Stimulated activated naive CD8-positive, alpha-beta T cell treated with anti-CD3 and anti-CD28 coated beads, Interleukin-15, amount 100 ng/mL, for 72 hours (primary cell): ENCODE data around the gene RNF2.
"Not testable (repeated sequence)": the region's sequence is repeated elsewhere in the genome, so short reads cannot be mapped to it uniquely, and the experiment has no call there.

Experiments used
- ATAC-seq: fragments of 150-1000 bp; cut with Tn5 transposase; 2 replicates; pipeline ENCODE4 v1.10.0; 2021; ENCODE audit warnings: mild to moderate bottlenecking, moderate library complexity
- DNase-seq, 2 donors: peaks; one replicate each; pipeline ENCODE4 v3.0.0; 2021 to 2022
- H3K27ac Mint-ChIP-seq, 2 donors: one replicate each; pipeline ENCODE4 v1.8.0; 2022; ENCODE audit warnings: mild to moderate bottlenecking in 2 of 2, mixed read lengths in 2 of 2, moderate library complexity in 2 of 2
- H3K27me3 Mint-ChIP-seq: one replicate; pipeline ENCODE4 v1.8.0; 2022; ENCODE audit warnings: mixed read lengths
- H3K4me1 Mint-ChIP-seq: one replicate; pipeline ENCODE4 v1.8.0; 2022; ENCODE audit warnings: mild to moderate bottlenecking, mixed read lengths
- H3K4me3 Mint-ChIP-seq, 2 donors: one replicate each; pipeline ENCODE4 v1.8.0; 2022; ENCODE audit warnings: mild to moderate bottlenecking in 2 of 2, mixed read lengths in 2 of 2, moderate library complexity in 1 of 2
- H3K9me3 Mint-ChIP-seq, 2 donors: one replicate each; pipeline ENCODE4 v1.8.0; 2022; ENCODE audit warnings: mixed read lengths in 2 of 2

Gene RNF2

DNA sequence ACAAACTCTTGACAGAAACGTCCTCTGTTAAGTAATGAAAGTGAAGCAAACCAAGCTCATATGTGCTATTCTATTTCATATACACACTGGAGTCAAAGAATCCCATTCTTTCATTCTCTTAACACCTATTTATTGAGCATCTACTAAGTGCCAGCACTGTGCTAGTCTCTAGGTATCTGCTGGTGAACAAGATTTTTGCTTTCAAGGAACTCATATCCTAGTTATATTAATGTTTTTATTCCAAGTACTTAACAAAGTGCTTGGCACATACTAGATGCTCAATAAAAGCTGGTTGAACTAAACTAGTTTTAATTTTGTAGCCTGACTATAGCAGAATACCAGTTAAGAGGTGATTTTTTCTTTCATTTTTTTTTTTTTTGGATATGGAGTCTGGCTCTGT lies 3.6 kb upstream of the RNF2 start:
- DNase-seq (no peak), ATAC-seq (no peak)
- H3K4me1 Mint-ChIP-seq, result peaks cover 9% of the 10 kb centered on the region
- no peaks in the 10 kb centered on the region for H3K27me3 Mint-ChIP-seq
- H3K4me3 Mint-ChIP-seq, result no peak overlapping the region
- H3K27ac Mint-ChIP-seq, result no peak overlapping the region
- H3K9me3 Mint-ChIP-seq, result no peaks in the 10 kb centered on the region

DNA sequence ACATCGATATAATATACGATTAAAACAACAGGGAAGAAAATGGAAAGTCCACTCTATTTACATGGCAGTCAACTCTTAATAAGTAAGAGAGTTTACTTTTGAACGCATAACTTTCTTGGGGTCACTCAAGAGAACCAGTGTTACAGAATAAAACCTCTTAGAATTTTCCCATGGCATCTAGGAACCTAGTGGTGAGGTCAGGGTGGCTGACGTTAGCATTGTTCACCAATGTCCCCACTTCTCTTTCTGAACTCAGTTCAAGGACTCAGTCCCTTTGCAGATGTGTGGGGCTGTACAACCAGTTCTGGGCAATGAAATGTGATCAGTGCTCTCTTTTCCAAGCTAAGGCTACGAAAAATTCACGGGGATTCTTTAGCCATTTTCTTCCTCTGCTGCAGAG lies 2.6 kb upstream of the RNF2 start:
- Mint-ChIP-seq H3K4me1 (peaks cover 18% of the 10 kb centered on the region), H3K9me3 (no peaks in the 10 kb centered on the region), H3K27ac (no peak overlapping the region), H3K27me3 (no peaks in the 10 kb centered on the region), H3K4me3 (no peak overlapping the region)
- DNase-seq (no peak), ATAC-seq (no peak)

DNA sequence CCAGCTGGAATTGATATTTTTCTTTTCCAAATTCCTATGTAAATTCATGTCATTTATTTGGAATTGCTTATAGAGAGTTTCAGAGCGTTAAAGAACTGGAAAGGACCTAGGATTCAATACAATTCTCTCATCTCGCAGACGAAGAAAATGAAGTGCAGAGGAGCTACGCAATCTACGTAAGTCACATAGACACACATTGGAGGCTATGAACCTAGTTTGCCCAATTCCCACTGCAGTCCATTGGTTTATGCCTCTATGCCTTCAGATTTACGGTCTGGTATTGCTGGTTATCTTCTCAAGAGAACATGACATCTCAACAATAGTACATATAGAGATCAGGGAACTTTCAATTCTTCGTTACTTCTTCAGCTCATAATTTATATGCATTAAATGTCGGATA lies 971 bp upstream of the RNF2 start:
- Mint-ChIP-seq H3K4me3 (peak overlapping the region; percentile 84 to 96), H3K27me3 (no peaks in the 10 kb centered on the region), H3K9me3 (no peaks in the 10 kb centered on the region), H3K27ac (no peak overlapping the region), H3K4me1 (peaks cover 34% of the 10 kb centered on the region)
- no peak for DNase-seq
- no peak for ATAC-seq

DNA sequence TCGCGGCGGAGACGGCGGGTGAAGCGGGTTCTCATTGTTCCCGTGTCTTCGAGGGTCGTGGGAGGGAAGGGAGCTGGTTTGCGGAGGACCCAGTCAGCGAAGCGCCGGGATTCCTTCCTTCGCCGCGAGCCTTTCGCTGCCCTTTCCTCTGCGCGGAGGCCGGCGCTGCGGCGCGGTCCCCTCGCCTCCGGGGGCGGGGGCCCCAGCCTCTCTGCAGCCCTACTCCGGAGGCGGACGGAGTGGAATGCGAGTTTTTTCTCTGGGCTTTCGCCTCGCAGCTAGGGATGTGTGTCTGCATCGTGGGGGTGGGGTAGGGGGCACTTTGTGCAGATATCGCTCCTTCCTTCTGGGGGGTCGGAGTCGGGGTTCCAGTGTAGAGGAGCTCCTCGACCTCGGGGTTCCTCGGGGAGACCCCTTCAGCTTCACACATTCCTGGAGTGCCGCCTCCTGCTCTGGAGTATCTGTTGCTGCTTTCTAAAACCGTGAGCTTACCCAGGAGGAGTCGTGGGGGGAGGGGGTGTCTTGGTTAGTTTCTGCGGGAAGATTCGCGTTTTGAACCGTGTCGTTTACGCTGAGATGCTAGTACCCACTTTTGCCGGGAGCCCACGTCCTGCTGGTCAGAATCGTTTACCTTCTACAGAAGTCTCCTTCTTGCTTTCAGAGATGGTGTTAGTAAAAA lies 595 bp downstream of the RNF2 start:
- peak overlapping the region; percentile 80 to 85 for H3K27ac Mint-ChIP-seq
- no peaks in the 10 kb centered on the region for H3K27me3 Mint-ChIP-seq
- peak overlapping the region; percentile 90 to 96 for H3K4me3 Mint-ChIP-seq
- peaks cover 41% of the 10 kb centered on the region for H3K4me1 Mint-ChIP-seq
- DNase-seq, result peak; percentile 13 to 37
- H3K9me3 Mint-ChIP-seq, result no peaks in the 10 kb centered on the region
- peak; percentile 62 for ATAC-seq

GRCh38 chr1:185046668-185047067 lies 1.3 kb downstream of the RNF2 start:
- Mint-ChIP-seq H3K27ac (peak overlapping the region in 1 of 2 donors; percentile 85), H3K4me3 (peak overlapping the region; percentile 90 to 96), H3K9me3 (no peaks in the 10 kb centered on the region), H3K27me3 (no peaks in the 10 kb centered on the region), H3K4me1 (peaks cover 46% of the 10 kb centered on the region)
- no peak for DNase-seq
- no peak for ATAC-seq

DNA sequence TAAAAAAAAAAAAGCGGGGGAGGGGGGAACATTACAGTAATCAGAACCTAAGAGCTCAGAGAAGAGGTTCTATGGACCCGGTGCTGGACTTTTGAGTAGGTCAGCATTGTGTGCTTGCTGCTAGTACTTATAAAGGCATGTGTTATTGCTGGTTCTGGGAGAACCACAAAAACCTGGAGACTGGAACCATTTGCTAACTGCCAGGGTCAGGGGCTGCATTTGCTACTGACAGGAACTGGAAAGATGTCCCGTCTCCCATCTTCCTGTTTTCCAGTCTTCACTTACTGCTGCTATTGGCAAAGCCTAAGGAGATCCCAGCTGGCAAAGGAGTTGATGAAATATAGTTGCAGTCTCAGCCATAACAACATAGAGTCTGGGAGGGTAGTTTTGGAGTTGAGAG lies 4.3 kb downstream of the RNF2 start:
- H3K9me3 Mint-ChIP-seq, result peaks cover 4 to 7% of the 10 kb centered on the region in 2 donors
- H3K4me3 Mint-ChIP-seq, result no peak overlapping the region
- H3K4me1 Mint-ChIP-seq, result peaks cover 59% of the 10 kb centered on the region
- H3K27me3 Mint-ChIP-seq, result no peaks in the 10 kb centered on the region
- H3K27ac Mint-ChIP-seq, result no peak overlapping the region
- ATAC-seq (no peak), DNase-seq (no peak)

DNA sequence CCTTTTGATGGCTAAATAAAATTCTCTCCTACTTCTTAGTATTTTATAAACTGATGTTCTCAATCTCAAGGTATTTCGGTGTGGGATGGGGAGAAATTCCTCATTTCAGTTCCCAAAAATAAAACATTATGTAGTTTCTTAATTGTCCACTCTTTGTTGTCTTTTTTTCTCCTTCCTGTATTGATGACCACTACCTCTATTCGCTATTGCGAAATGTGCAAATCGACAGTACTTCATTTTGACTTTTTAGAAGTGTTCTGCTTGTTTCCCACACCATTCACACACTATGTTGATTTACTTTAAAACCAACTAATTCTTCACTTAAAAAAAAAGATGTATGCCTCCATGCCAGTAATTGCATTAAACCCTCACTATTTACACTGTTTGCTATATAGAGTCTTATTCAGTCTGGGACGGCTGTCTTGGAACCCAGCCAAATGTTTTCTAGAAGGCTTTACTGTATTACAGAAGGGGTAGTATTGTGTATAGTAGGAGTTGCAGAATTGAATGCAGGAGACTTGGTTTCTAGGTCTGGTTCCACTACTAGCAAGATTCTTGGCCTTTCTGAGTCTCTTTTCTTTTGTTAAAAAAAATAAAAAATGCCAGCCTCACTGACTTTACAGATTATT lies 5.6 kb downstream of the RNF2 start:
- Mint-ChIP-seq H3K4me3 (no peak overlapping the region), H3K9me3 (peaks cover 4 to 7% of the 10 kb centered on the region in 2 donors), H3K4me1 (peaks cover 60% of the 10 kb centered on the region), H3K27ac (no peak overlapping the region), H3K27me3 (no peaks in the 10 kb centered on the region)
- ATAC-seq (no peak), DNase-seq (no peak)

DNA sequence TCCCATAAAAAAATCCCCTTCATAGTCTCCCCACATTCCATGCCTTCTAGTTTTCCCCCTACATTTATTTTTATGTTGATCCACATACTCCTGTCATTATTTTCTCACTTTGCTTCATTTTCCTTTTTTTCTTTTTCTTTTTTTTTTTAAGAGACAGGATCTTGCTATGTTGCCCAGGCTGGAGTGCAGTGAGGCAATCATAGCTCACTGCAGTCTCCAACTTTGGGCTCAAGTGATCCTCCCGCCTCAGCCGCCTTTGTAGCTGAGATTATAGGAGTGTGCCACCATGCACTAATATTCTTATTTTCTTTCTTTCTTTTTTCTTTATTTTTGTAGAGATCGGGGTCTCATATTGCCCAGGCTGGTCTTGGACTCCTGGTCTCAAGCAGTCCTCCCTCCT lies 7.8 kb downstream of the RNF2 start:
- peaks cover 56% of the 10 kb centered on the region for H3K4me1 Mint-ChIP-seq

GRCh38 chr1:185054365-185055060 lies 9.2 kb downstream of the RNF2 start:
- DNase-seq (no peak), ATAC-seq (no peak)
- peaks cover 51% of the 10 kb centered on the region for H3K4me1 Mint-ChIP-seq
- H3K27me3 Mint-ChIP-seq, result no peaks in the 10 kb centered on the region
- no peak overlapping the region for H3K4me3 Mint-ChIP-seq
- H3K27ac Mint-ChIP-seq, result no peak overlapping the region
- peaks cover 4 to 7% of the 10 kb centered on the region in 2 donors for H3K9me3 Mint-ChIP-seq

More for the DNA sequence above, 7.8 kb downstream of the RNF2 start:
- H3K4me3 Mint-ChIP-seq, result no peak overlapping the region
- no peaks in the 10 kb centered on the region for H3K27me3 Mint-ChIP-seq
- DNase-seq (no peak), ATAC-seq (no peak)
- H3K9me3 Mint-ChIP-seq, result peaks cover 4 to 7% of the 10 kb centered on the region in 2 donors
- H3K27ac Mint-ChIP-seq, result peak overlapping the region in 1 of 2 donors; percentile 66

DNA sequence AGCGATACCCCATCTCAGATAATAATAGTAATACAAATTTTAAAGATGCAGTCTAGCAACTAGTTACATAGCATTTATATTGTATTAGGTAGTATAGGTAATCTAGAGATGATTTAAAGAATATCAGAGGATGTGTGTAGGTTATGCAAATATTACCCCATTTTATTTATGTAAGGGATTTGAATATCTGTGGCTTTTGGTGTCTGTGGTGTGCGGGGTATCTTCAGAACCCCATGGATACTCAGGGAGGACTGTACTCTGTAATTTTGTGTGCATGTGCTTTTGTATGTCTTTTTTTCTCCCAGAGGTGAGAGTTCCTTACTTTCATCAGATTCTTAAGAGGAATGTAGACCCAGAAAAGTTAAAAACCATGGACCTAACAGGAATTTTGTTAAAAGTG lies 12.8 kb downstream of the RNF2 start:
- Mint-ChIP-seq H3K27ac (no peak overlapping the region), H3K27me3 (no peaks in the 10 kb centered on the region), H3K9me3 (no peaks in the 10 kb centered on the region), H3K4me3 (no peak overlapping the region), H3K4me1 (peaks cover 60% of the 10 kb centered on the region)
- DNase-seq (no peak), ATAC-seq (peak; percentile 50)

GRCh38 chr1:185058876-185059275 lies 13.5 kb downstream of the RNF2 start:
- ATAC-seq (no peak), DNase-seq (no peak)
- Mint-ChIP-seq H3K4me3 (no peak overlapping the region), H3K9me3 (no peaks in the 10 kb centered on the region), H3K27me3 (no peaks in the 10 kb centered on the region), H3K4me1 (peaks cover 62% of the 10 kb centered on the region), H3K27ac (no peak overlapping the region)

DNA sequence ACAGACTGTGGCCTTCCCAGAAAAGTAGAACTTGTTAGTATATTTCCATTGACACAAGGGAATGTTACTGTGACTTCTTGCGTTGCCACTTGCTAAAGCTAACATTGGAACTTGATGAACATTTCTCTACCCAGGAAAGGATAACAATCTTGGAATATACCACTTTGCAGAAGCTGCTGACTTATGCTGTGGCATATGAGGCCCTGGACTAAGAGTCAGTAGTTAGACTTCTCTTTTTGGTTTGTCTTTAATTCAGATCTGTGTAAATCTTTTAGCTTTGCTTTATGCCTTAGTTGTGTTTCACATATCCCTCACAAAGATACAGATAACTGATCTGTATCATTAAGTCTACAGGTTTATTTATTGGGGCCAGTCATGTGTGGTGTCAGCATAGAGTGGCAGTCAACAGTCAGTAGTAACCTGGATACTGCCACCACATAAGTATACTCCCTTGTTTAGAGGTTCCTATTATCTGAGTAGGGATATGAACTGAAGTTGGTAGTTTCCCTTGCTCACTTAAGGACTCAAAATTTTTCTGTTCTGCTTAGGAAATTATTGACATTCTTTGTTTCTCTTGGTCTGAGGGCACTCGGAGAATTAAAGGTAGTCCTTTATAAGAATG lies 14.7 kb downstream of the RNF2 start:
- no peak for DNase-seq
- H3K27ac Mint-ChIP-seq, result peak overlapping the region in 1 of 2 donors; percentile 75
- H3K4me1 Mint-ChIP-seq, result peaks cover 67% of the 10 kb centered on the region

GRCh38 chr1:185062710-185063370 lies 17.5 kb downstream of the RNF2 start:
- Mint-ChIP-seq H3K27ac (peak overlapping the region; percentile 11 to 78), H3K27me3 (no peaks in the 10 kb centered on the region), H3K4me3 (peak overlapping the region; percentile 48 to 60), H3K9me3 (no peaks in the 10 kb centered on the region), H3K4me1 (peaks cover 77% of the 10 kb centered on the region)
- ATAC-seq, result peak; percentile 75
- no peak for DNase-seq

More for the DNA sequence above, 14.7 kb downstream of the RNF2 start:
- no peak overlapping the region for H3K4me3 Mint-ChIP-seq
- H3K27me3 Mint-ChIP-seq, result no peaks in the 10 kb centered on the region
- no peaks in the 10 kb centered on the region for H3K9me3 Mint-ChIP-seq
- ATAC-seq, result peak; percentile 64

DNA sequence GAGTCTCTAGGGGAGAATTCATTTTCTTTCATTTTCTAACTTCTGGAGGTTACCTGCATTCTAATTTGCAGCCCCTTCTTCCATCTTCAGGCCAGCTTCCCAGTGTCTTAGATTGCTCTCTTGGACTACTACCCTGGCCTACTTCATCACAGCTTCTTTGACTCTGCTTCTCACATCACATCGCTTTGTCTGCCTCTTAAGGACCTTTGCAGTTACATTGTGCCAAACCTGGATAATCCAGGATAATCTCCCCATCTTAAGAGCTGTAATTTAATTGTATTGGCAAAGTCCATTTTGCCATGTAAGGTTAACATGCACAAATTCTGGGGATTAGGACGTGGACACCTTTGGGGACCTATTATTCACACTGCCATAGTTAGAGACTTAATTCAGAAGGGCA lies 18.4 kb downstream of the RNF2 start:
- Mint-ChIP-seq H3K27me3 (no peaks in the 10 kb centered on the region), H3K9me3 (no peaks in the 10 kb centered on the region), H3K27ac (no peak overlapping the region), H3K4me1 (peaks cover 75% of the 10 kb centered on the region), H3K4me3 (peak overlapping the region in 1 of 2 donors; percentile 32)
- DNase-seq (no peak), ATAC-seq (no peak)

- H3K4me1 Mint-ChIP-seq, result peaks cover 69% of the 10 kb centered on the region
- H3K4me3 Mint-ChIP-seq, result not testable (repeated sequence)
Measured at GRCh38 chr1:185065006-185065405, 19.6 kb downstream of the RNF2 start.

More at GRCh38 chr1:185065006-185065405, 19.6 kb downstream of the RNF2 start:
- H3K9me3 Mint-ChIP-seq, H3K27me3 Mint-ChIP-seq, ATAC-seq, H3K27ac Mint-ChIP-seq, DNase-seq: not testable (repeated sequence)
